ENCODE measurements around the gene MRPS12. TPM values are rescaled to one million over a fixed set of nuclear protein-coding genes. Genes with fewer than 3 reads are reported as not detected.

MRPS12 gene
- total and polyA plus RNA-seq, 2 of the 13 experiments (the other 11 are each of a cell fraction or from before 2014, with no cell fraction given) = 27.5 to 54.8 TPM

- TF ChIP-seq ZNF512 (CRISPR knock-in tag; IDR thresholded peaks at IDR 0.05) (peak; percentile 72; the same call in 1 of the 2 replicates), TSC22D2 (CRISPR knock-in tag; IDR thresholded peaks at IDR 0.05; ENCODE audit: borderline replicate concordance) (no peak), MEIS2 (CRISPR knock-in tag; IDR thresholded peaks at IDR 0.05) (no peak), ZNF414 (CRISPR knock-in tag; IDR thresholded peaks at IDR 0.05) (0 out of 2 replicates have a peak, but pooled peaks have one; percentile 24), TEAD2 (CRISPR knock-in tag; IDR thresholded peaks at IDR 0.05) (no peak), NONO (IDR thresholded peaks at IDR 0.05) (no peak), NONO (CRISPR knock-in tag; conservative IDR thresholded peaks at IDR 0.05) (0 out of 2 replicates have a peak, but pooled peaks have one; percentile 23), UBTF (CRISPR knock-in tag; IDR thresholded peaks at IDR 0.05) (peak; percentile 55), PAF1 (CRISPR knock-in tag; IDR thresholded peaks at IDR 0.05) (no peak), ZFP41 (CRISPR knock-in tag; IDR thresholded peaks at IDR 0.05; ENCODE audit: borderline replicate concordance) (no peak), NFATC3 (CRISPR knock-in tag; IDR thresholded peaks at IDR 0.05) (no peak), GATAD2A (CRISPR knock-in tag; IDR thresholded peaks at IDR 0.05) (peak; percentile 32; the same call in 1 of the 2 replicates), ATF3 (CRISPR knock-in tag; IDR thresholded peaks at IDR 0.05) (no peak), EP300 (IDR thresholded peaks at IDR 0.05; ENCODE audit: low read depth in 2 of 2, low read length in 2 of 2) (peak in 1 of 2 experiments; percentile 22; a peak in 1 of 4 replicates), EP300 (CRISPR knock-in tag; IDR thresholded peaks at IDR 0.05; ENCODE audit: borderline replicate concordance) (no peak), ZMYM3 (CRISPR knock-in tag; IDR thresholded peaks at IDR 0.05) (peak; percentile 35), ADNP (CRISPR knock-in tag; IDR thresholded peaks at IDR 0.05) (no peak), ZNF740 (CRISPR knock-in tag; IDR thresholded peaks at IDR 0.05) (no peak), ATF7 (IDR thresholded peaks at IDR 0.05) (no peak), ATF7 (CRISPR knock-in tag; IDR thresholded peaks at IDR 0.05) (no peak), BRD4 (CRISPR knock-in tag; IDR thresholded peaks at IDR 0.05) (peak; percentile 50; the same call in 1 of the 2 replicates), FIP1L1 (IDR thresholded peaks at IDR 0.05; ENCODE audit: borderline replicate concordance, insufficient read depth, low read depth, low read length) (no peak), ZFX (CRISPR knock-in tag; IDR thresholded peaks at IDR 0.05; ENCODE audit: low read depth) (peak; percentile 42; the same call in 1 of the 2 replicates), MIER2 (CRISPR knock-in tag; IDR thresholded peaks at IDR 0.05) (no peak), ZFP90 (CRISPR knock-in tag; IDR thresholded peaks at IDR 0.05; ENCODE audit: borderline replicate concordance) (peak; percentile 45; the same call in 1 of the 2 replicates), HES4 (CRISPR knock-in tag; IDR thresholded peaks at IDR 0.05; ENCODE audit: borderline replicate concordance) (no peak)
These were observed 50.0 kb downstream of the MRPS12 start (continued) for GRCh38 chr19:38980583-38981374.
